Stimulated activated CD8-positive, alpha-beta memory T cell treated with anti-CD3 and anti-CD28 coated beads, Interleukin-12 subunit alpha, Interleukin-12 subunit beta, amount 100 ng/mL, for 4 hours (primary cell): ENCODE data around the gene GRK5.

Experiments used
- DNase-seq: peaks from one replicate; pipeline ENCODE4 v3.0.0-alpha.2; 2020; ENCODE audit warnings: low read depth

GRK5 gene

DNA sequence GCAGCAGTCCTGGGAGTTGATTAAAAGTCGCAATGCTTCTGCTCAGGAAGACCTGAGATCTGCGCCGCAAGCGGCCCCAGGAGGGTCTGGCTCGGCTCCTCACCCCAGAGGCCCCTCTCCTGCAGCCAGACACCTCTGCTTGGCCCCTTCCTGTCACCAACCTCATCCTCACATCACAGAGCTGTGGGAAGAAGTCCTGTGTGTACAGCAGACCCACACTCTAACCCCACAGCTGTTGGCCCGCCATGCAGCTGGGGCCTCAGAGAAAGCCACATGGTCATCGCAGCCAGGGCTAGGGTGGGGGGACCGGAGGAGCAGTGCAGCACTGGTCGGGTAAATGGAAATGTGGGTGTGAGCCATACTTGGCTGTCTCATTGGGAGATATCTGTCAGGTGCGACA, 237.5 kb downstream of the GRK5 start:
- no peak for DNase-seq

DNA sequence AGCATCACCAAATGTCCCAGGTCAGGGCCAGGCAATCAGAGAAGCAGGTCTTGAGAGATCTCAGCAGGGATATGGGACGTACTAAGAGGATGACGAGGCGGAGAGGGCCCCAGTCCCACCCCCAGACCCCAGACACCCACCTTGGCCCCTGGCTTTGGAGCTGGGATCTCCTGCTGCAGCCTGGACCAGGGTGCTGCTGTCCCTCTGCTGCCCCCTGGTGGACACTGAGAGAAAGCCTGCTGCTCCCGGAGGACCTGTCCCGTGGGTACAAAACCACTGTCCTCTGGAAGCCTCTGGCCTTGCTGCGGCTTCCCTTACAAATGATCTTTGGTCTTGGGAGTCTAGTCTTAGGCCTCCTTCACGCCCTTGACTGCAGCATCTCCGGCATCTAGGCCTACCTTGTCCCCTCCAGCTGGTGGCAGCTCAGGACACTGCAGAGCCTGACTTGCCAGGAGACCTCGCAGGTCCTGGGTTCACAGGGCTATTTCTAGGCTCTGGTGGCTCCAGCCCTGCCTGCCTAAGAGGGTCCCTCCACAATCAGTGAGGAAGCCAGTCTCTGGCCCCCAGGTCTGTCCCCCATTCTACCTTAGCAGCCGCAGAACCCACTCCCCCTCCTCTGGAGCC, 238.1 kb downstream of the GRK5 start:
- DNase-seq = peak; percentile 55

DNA sequence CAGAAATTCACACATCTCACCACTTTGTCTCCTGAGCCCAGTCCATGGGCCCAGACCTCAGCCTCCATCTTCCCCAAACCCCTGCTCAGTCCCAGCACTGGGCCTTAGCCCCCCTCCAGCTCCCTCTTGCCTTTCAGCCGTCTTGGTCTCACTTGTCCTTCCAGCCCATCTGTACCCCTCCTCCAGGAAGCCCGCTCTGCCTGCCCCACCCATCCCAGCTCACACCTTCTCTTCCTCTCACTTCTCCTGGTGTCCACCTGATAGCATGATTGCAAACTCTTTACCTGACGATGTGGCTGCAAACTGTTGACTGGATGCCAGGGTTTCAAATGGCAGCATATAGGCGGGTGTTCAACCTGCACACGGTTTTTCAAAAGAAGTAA, 238.6 kb downstream of the GRK5 start:
- no peak for DNase-seq

- DNase-seq = no peak
Measured at GRCh38 chr10:119446441-119447277, 239.3 kb downstream of the GRK5 start.

GRCh38 chr10:119447421-119447820, 240.1 kb downstream of the GRK5 start:
- DNase-seq = no peak

GRCh38 chr10:119447823-119448546, 240.6 kb downstream of the GRK5 start:
- no peak for DNase-seq

- DNase-seq = no peak
Measured at GRCh38 chr10:119448628-119449584, 241.5 kb downstream of the GRK5 start.

DNA sequence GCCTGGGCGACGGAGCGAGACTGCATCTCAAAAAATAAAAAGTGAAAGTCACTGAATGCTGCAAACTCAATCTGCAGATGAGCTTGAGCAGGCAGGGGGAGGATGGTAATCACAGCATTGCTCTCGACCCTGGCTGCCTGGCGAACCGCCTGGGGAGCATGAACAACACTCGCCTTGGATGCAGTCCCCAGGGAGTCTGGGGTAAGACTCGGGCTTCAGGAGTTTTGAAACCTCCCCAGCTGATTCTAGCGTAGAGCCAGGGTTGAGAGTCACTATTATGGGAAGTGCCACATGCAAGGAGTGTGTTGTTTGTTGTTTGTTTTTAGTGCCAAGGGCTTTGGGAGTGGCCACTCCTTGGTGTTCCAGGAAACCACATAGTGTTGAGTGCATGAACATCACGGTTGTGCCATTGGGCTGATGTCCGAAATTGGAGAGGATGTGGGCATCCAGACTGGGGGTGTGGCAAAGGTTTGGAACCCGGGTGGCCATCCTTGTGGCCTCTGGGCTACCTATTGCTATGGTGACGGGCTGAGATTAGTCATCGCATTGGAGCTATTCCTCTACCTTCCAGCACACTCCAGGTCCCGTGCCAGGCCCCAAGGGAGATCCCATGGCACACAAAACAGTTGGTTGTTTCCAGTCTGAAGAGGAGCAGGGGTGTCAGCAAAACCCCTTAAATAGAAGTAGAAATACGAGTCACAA, 242.5 kb downstream of the GRK5 start:
- DNase-seq = no peak

DNA sequence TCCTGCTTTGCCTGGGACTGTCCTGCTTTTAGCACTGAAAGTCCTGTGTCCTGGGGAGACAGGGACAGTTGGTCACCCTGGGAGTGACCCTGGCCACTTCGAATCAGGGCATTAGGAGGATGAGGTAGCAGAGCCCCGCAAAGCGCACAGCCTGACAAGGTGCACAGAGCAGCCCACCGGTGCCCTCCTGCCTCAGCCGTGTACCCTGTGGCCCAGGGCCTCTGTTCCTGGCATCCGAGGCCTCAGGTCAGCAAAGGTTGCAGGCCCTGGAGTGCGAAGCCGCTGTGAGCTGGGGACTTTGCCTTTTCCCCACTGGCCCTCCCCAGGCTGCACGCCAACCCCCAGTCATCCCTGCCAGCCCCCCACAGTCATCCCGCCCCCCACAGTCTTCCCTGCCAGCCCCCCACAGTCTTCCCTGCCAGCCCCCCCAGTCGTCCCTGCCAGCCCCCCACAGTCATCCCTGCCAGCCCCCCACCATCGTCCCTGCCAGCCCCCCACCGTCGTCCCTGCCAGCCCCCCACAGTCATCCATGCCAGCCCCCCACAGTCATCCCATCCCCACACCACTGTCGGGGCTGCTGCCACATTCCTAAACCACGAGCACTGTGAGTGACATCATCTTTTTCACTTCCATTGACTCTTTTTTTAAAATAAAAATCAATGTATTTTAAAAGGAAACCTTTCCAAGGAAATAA, 243.4 kb downstream of the GRK5 start:
- DNase-seq = no peak

GRCh38 chr10:119451300-119451896, 244.0 kb downstream of the GRK5 start:
- DNase-seq = no peak

DNA sequence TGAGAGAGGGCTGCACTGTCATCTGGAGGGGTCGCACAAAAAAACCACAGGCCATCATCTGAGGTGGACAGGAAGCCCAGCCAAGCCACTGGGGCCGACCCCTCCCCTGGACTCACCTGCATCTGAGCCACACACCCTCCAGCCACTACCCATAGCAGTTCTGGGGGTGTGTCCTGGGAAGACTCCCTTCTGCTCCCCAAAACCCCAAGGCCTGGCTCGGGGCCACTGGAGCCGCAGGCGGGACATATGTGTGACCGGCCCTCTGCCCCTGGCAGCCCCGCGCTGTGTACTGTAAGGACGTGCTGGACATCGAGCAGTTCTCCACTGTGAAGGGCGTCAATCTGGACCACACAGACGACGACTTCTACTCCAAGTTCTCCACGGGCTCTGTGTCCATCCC, 245.0 kb downstream of the GRK5 start:
- no peak for DNase-seq

- DNase-seq = no peak
Measured at GRCh38 chr10:119453313-119453712, 245.9 kb downstream of the GRK5 start.

GRCh38 chr10:119454316-119454715, 246.9 kb downstream of the GRK5 start:
- no peak for DNase-seq

- no peak for DNase-seq
Measured at GRCh38 chr10:119454990-119455389, 247.6 kb downstream of the GRK5 start.

GRCh38 chr10:119455609-119456434, 248.5 kb downstream of the GRK5 start:
- no peak for DNase-seq

DNA sequence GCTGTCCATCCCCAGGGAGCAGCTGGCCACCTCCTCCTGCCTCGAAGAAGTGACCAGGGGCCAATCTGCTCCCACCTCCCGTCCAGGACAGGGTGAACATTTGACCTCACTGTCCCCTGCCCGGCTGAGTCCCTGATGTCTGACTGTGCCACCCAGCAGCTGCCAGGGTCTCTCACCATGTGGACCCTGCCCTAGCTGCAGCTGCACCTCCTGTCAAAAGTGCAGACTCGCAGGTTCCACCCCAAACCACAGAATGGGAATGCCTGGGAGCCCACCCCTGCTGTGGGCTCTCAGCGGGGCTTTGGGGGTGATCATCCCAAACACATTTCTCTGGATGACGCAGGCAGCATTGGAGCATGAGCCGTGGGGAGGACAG, 249.1 kb downstream of the GRK5 start:
- DNase-seq = no peak

DNA sequence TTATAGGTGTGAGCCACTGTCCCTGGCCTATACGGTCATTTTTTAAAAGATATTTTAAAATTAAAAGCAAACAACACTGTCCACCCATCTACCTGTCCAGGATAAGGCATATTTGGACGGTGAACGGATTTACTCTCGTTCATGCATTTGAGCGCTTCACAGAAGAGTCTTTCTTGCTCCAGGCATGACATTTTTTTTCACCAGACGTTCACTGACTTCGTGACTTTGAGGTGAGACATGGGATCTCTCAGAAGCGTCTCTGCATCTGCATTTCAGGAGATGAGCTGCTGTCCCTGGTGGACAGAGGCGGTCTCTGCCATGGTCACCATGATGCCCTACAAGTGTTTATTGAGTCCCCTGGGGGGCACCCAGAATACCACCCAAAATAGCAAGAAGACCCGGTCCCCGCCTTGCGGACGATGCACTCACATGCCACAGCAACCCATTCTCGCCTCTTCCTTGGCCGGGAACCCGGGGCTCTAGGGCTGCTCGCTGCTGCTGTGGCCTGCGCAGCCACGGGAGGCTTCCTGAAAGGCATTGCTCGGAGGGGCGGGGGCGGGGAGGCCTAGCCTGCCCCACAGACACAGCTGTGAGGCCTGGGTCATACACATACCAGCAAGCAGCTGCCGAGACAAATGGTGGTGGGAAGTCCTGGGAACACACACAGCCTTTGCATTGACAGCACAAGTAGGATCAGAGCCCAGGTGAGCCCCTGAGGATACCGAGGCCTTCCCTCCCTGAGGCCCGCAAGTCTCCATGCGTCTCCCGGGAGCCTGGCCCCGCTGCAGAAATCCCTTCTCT, 250.8 kb downstream of the GRK5 start:
- DNase-seq = no peak

- no peak for DNase-seq
Measured at GRCh38 chr10:119459681-119460340, 252.4 kb downstream of the GRK5 start.
